Liver (tissue), 9 donors: ENCODE results near the gene PSMD7. TPM values are rescaled to one million over a fixed set of nuclear protein-coding genes. Genes with fewer than 3 reads are reported as not detected.

Source experiments
- DNase-seq: peaks from one replicate; pipeline ENCODE4 v3.0.0-alpha.2; 2017; ENCODE audit warnings: low spot score
- H3K27ac ChIP-seq, 2 donors: one replicate each; pipeline ENCODE4 v1.7.0; 2013; ENCODE audit warnings: inconsistent platforms in 2 of 2, low read length in 2 of 2, control low read depth in 1 of 2, low read depth in 1 of 2, mild to moderate bottlenecking in 1 of 2
- H3K27me3 ChIP-seq, 4 donors: one replicate each; pipeline versions ENCODE4 v1.6.1 to v1.7.0; 2013; ENCODE audit warnings: low read length in 3 of 4, inconsistent platforms in 1 of 4, mild to moderate bottlenecking in 1 of 4, moderate library complexity in 1 of 4; ENCODE audit not compliant: control insufficient read depth in 4 of 4, insufficient read depth in 4 of 4
- H3K36me3 ChIP-seq, 4 donors: one replicate each; pipeline versions ENCODE4 v1.6.1 to v1.7.0; 2013; ENCODE audit warnings: low read length in 3 of 4, mild to moderate bottlenecking in 3 of 4, low read depth in 1 of 4, moderate library complexity in 1 of 4; ENCODE audit not compliant: control insufficient read depth in 4 of 4, insufficient read depth in 3 of 4
- H3K4me1 ChIP-seq, 4 donors: one replicate each; pipeline versions ENCODE4 v1.6.1 to v1.7.0; 2013; ENCODE audit warnings: low read length in 3 of 4, mild to moderate bottlenecking in 3 of 4, moderate library complexity in 1 of 4; ENCODE audit not compliant: control insufficient read depth in 4 of 4, insufficient read depth in 4 of 4
- H3K4me3 ChIP-seq, 3 donors: one replicate each; pipeline versions ENCODE4 v1.6.1 to v1.7.0; 2013; ENCODE audit warnings: low read length in 3 of 3, control low read depth in 1 of 3, low read depth in 1 of 3, mild to moderate bottlenecking in 1 of 3
- H3K9ac ChIP-seq, 2 donors: one replicate each; pipeline ENCODE4 v1.7.0; 2013; ENCODE audit warnings: low read length in 2 of 2, mild to moderate bottlenecking in 2 of 2, moderate library complexity in 2 of 2, control low read depth in 1 of 2, low read depth in 1 of 2
- H3K9me3 ChIP-seq, 4 donors: one replicate each; pipeline versions ENCODE4 v1.6.1 to v1.7.0; 2013; ENCODE audit warnings: low read length in 3 of 4; ENCODE audit not compliant: control insufficient read depth in 4 of 4
- CTCF ChIP-seq: fragments of 150-350 bp; IDR thresholded peaks from 2 replicates; pipeline ENCODE4 v1.5.1; 2017; ENCODE audit warnings: improper control_type of control experiment, low read depth, low read length; ENCODE audit not compliant: missing input control
- EGR1 ChIP-seq, 2 donors: IDR thresholded peaks; 2 replicates each; pipeline ENCODE4 v1.6.1; 2016 to 2018; ENCODE audit warnings: antibody characterized with exemption in 2 of 2, low read depth in 2 of 2
- FOXA1 ChIP-seq: IDR thresholded peaks from 2 replicates; pipeline ENCODE4 v1.6.1; 2016; ENCODE audit warnings: antibody characterized with exemption
- GABPA ChIP-seq, 2 donors: IDR thresholded peaks in 1 of 2; conservative IDR thresholded peaks in 1 of 2; 2 replicates each; pipeline ENCODE4 v1.6.1; 2016; ENCODE audit warnings: antibody characterized with exemption in 2 of 2, mild to moderate bottlenecking in 1 of 2, moderate library complexity in 1 of 2
- HNF4A ChIP-seq, 2 donors: conservative IDR thresholded peaks; 2 replicates each; pipeline ENCODE4 v1.6.1; 2016; ENCODE audit warnings: antibody characterized with exemption in 2 of 2, mild to moderate bottlenecking in 2 of 2
- HNF4G ChIP-seq: IDR thresholded peaks from 2 replicates; pipeline ENCODE4 v1.6.1; 2016; ENCODE audit warnings: antibody characterized with exemption
- JUND ChIP-seq, 2 donors: IDR thresholded peaks; 2 replicates each; pipeline ENCODE4 v1.6.1; 2016; ENCODE audit warnings: antibody characterized with exemption in 2 of 2
- MAX ChIP-seq: IDR thresholded peaks from 2 replicates; pipeline ENCODE4 v1.6.1; 2016; ENCODE audit warnings: antibody characterized with exemption
- NR2F2 ChIP-seq: IDR thresholded peaks from 2 replicates; pipeline ENCODE4 v1.6.1; 2016; ENCODE audit warnings: antibody characterized with exemption
- RAD21 ChIP-seq, 2 donors: IDR thresholded peaks; 2 replicates each; pipeline ENCODE4 v1.6.1; 2016; ENCODE audit warnings: antibody characterized with exemption in 2 of 2, mild to moderate bottlenecking in 2 of 2
- REST ChIP-seq: IDR thresholded peaks from 2 replicates; pipeline ENCODE4 v1.6.1; 2016; ENCODE audit warnings: antibody characterized with exemption, mild to moderate bottlenecking
- RXRA ChIP-seq, 2 donors: IDR thresholded peaks; 2 replicates each; pipeline ENCODE4 v1.6.1; 2017 to 2018; ENCODE audit warnings: antibody characterized with exemption in 2 of 2, mild to moderate bottlenecking in 1 of 2
- SP1 ChIP-seq: IDR thresholded peaks from 2 replicates; pipeline ENCODE4 v1.6.1; 2018; ENCODE audit warnings: antibody characterized with exemption, mild to moderate bottlenecking
- TAF1 ChIP-seq: conservative IDR thresholded peaks from 2 replicates; pipeline ENCODE4 v1.6.1; 2016; ENCODE audit warnings: antibody characterized with exemption, mild to moderate bottlenecking
- YY1 ChIP-seq: IDR thresholded peaks from 2 replicates; pipeline ENCODE4 v1.6.1; 2016; ENCODE audit warnings: antibody characterized with exemption, mild to moderate bottlenecking
- ZBTB33 ChIP-seq: IDR thresholded peaks from 2 replicates; pipeline ENCODE4 v1.6.1; 2016; ENCODE audit warnings: antibody characterized with exemption
- WGBS: extraction: QIAGEN DNeasy Blood & Tissue Kit; methylation state at CpG from one replicate; pipeline ENCODE4 v1.1.7; 2013; 5-methylcytosine and 5-hydroxymethylcytosine counted together
- polyA plus RNA-seq, 2 donors: library from polyadenylated mRNA; stranded (reverse) in 1 of 2; unstranded in 1 of 2; fragments of 200-250 nt in 1 of 2; fragments of >200 nt in 1 of 2; fragmentation: Nextera tagmentation in 1 of 2; extraction: Ambion mirVana in 1 of 2; gene quantifications; one replicate each; pipeline versions ENCODE4 v1.2.1 to v1.2.3, GENCODE V29; 2013 to 2015
- total RNA-seq, 2 donors: library from RNA; depleted of rRNA; stranded (reverse); fragments of >200 nt; gene quantifications; one replicate each; pipeline ENCODE4 v1.2.3, GENCODE V29; 2014
- TF ChIP-seq, protein P1 (sequence below): IDR thresholded peaks from 2 replicates; pipeline ENCODE4 v1.6.1; 2016; ENCODE audit warnings: antibody characterized with exemption
- donor health status: healthy.
- donor health status: healthy.
- donor health status: healthy.
- donor health status: healthy.
- donor health status: healthy.

The PSMD7 gene
- total and polyA plus RNA-seq, 4 donors = 33.7 to 84.9 (median 60.9) TPM

DNA sequence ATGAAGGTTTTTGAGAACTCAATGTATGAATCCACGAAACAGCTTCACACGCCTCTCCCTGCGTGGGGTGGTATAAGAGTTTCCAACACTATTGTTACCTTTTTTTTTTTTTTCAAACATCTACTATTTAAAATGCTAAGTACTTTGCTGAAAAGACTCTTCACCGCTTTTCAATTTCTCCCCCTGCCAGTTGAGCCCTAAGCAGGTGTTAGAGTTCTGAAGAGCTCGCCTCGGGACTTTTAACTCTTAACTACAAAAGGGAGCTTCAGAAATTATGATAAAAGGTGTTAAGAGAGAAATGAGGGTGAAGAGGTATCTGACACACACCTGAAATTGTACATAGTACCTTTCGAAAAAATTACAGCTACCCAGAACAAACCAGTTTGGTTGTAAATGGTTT, 20.9 kb upstream of the PSMD7 start:
- H3K36me3 ChIP-seq = no peaks in the 10 kb centered on the region
- no peak overlapping the region for H3K27ac ChIP-seq
- no peaks in the 10 kb centered on the region for H3K9me3 ChIP-seq
- H3K4me3 ChIP-seq = no peak overlapping the region
- H3K9ac ChIP-seq = no peak overlapping the region
- TF ChIP-seq FOXA1 (no peak), NR2F2 (no peak), HNF4G (no peak), HNF4A (conservative IDR thresholded peaks at IDR 0.05) (no peak), RAD21 (IDR thresholded peaks at IDR 0.05) (no peak), MAX (no peak), RXRA (IDR thresholded peaks at IDR 0.05) (no peak), CTCF (no peak), YY1 (no peak), ZBTB33 (no peak), REST (no peak), EGR1 (IDR thresholded peaks at IDR 0.05; ENCODE audit: low read depth in 2 of 2) (no peak)
- TF ChIP-seq, protein P1, sequence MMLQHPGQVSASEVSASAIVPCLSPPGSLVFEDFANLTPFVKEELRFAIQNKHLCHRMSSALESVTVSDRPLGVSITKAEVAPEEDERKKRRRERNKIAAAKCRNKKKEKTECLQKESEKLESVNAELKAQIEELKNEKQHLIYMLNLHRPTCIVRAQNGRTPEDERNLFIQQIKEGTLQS = no peak
- DNase-seq = no peak
- 74% methylated on average over 7 of the region's 7 CpGs for WGBS
- H3K27me3 ChIP-seq = no peaks in the 10 kb centered on the region
- peaks cover 0 to 6% (median 5%) of the 10 kb centered on the region in 4 donors for H3K4me1 ChIP-seq

DNA sequence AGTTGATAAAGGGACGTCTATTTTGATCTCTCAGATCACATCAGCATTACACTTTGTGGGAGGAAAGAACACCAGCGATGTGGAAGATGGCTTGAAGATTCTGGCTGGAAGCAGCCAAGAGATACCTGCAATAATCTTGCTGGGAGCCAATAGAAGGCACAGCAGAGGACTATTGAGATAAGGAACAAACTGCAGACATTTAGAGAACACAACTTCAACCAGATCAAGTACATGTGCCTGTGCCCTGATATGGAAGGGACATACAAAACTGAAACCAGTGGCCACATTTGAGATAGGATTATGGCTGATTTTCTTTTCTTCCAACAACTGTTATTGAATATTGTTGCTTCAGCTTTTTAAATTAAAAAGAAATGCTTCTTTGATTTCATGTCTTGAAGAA, 18.6 kb upstream of the PSMD7 start:
- WGBS = 61% methylated on average over 2 of the region's 2 CpGs
- no peaks in the 10 kb centered on the region for H3K27me3 ChIP-seq
- no peaks in the 10 kb centered on the region for H3K9me3 ChIP-seq
- H3K27ac ChIP-seq = no peak overlapping the region
- H3K4me1 ChIP-seq = peaks cover 0 to 6% (median 5%) of the 10 kb centered on the region in 4 donors
- no peak for DNase-seq
- H3K9ac ChIP-seq = no peak overlapping the region
- no peaks in the 10 kb centered on the region for H3K36me3 ChIP-seq
- no peak overlapping the region for H3K4me3 ChIP-seq
- TF ChIP-seq TAF1 (no peak), CTCF (no peak), RAD21 (IDR thresholded peaks at IDR 0.05) (no peak), JUND (IDR thresholded peaks at IDR 0.05) (no peak), YY1 (no peak), FOXA1 (no peak), SP1 (no peak), RXRA (IDR thresholded peaks at IDR 0.05) (no peak), HNF4G (no peak), REST (no peak), GABPA (IDR thresholded peaks at IDR 0.05 in 1 of 2, conservative IDR thresholded peaks at IDR 0.05 in 1 of 2) (no peak)
